PFSK-1 (cell line): Measurements from ENCODE around the gene ATP1A1. TPM values are rescaled to one million over a fixed set of nuclear protein-coding genes. Genes with fewer than 3 reads are reported as not detected.

Source experiments
- FOXP2 ChIP-seq: optimal IDR thresholded peaks from 2 replicates; pipeline ENCODE3; 2011; ENCODE audit warnings: borderline replicate concordance, control low read depth, inconsistent platforms; ENCODE audit not compliant: insufficient read depth; ENCODE audit errors: extremely low read length, extremely low read depth
- POLR2AphosphoS5 ChIP-seq: IDR thresholded peaks from 2 replicates; pipeline ENCODE4 v1.6.1; 2012; ENCODE audit warnings: low read depth, mild to moderate bottlenecking, control low read depth, low read length, moderate library complexity
- SIN3A ChIP-seq: IDR thresholded peaks from 2 replicates; pipeline ENCODE4 v1.6.1; 2012; ENCODE audit warnings: mild to moderate bottlenecking, low read length, moderate library complexity, borderline replicate concordance; ENCODE audit not compliant: insufficient read depth
- TAF1 ChIP-seq: IDR thresholded peaks from 2 replicates; pipeline ENCODE4 v1.6.1; 2012; ENCODE audit warnings: low read length, control low read depth, borderline replicate concordance; ENCODE audit not compliant: insufficient read depth
- polyA plus RNA-seq: library from polyadenylated mRNA; unstranded; fragments of >200 nt; gene quantifications from one replicate; pipeline ENCODE4 v1.2.1, GENCODE V29; 2012; ENCODE audit warnings: low read depth, missing spikeins; ENCODE audit not compliant: insufficient read length
- TF ChIP-seq, protein P1 (sequence below), 2 experiments: IDR thresholded peaks; 2 replicates each; pipeline versions ENCODE4 v1.6.1 to v1.8.0; 2011 to 2012; ENCODE audit warnings: low read depth in 2 of 2, low read length in 2 of 2, control low read depth in 1 of 2, inconsistent platforms in 1 of 2, mild to moderate bottlenecking in 1 of 2, moderate library complexity in 1 of 2; ENCODE audit not compliant: insufficient read depth in 1 of 2

ATP1A1 gene
- 162 TPM for polyA plus RNA-seq

DNA sequence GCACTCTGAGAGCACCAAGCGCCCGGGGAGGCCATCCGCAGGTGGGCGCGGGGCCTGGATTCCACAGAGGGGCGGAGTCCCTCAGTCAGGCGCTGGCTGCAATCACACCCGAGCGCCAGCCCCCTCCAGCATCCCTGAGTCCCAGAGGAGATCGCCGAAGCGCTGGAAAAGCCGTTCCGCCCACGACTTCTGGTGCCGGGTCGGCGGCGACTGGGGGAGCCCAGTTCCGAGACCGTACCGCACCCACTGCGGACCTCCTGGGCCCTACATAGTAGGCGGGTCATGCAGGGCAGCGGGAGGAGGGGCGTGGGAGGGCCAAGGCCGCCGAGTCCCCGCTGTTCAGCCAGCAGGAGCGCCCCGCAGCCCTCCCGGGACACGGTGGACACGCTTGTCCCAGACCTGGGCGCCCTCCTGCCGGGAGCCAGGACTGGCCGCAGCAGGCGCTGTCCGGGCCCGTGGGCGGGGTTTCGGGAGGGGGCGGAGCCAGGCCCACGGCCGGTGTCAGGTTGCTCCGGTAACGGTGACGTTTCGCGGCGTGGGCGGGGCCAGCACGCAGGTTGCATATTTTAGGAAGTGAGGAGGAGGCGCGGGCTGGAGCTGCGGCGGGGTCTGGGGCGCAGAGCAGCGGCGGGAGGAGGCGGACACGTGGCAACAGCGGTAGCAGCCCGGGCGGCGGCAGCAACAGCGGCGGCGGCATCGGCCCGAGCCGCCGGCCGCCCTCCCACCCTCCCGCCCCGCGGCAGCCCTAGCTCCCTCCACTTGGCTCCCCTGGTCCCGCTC lies at the start of gene ATP1A1:
Gene ATP1A1, plus strand, starts transcription at position 594 of the 780 bp plus-strand sequence. CDS start 268 bp downstream, outside the sequence.
- TF ChIP-seq POLR2AphosphoS5 (peak; percentile 85), SIN3A (peak; percentile 13; the same call in 1 of the 2 replicates), FOXP2 (peak; percentile 78), TAF1 (peak; percentile 38; the same call in 1 of the 2 replicates)
- TF ChIP-seq, protein P1, sequence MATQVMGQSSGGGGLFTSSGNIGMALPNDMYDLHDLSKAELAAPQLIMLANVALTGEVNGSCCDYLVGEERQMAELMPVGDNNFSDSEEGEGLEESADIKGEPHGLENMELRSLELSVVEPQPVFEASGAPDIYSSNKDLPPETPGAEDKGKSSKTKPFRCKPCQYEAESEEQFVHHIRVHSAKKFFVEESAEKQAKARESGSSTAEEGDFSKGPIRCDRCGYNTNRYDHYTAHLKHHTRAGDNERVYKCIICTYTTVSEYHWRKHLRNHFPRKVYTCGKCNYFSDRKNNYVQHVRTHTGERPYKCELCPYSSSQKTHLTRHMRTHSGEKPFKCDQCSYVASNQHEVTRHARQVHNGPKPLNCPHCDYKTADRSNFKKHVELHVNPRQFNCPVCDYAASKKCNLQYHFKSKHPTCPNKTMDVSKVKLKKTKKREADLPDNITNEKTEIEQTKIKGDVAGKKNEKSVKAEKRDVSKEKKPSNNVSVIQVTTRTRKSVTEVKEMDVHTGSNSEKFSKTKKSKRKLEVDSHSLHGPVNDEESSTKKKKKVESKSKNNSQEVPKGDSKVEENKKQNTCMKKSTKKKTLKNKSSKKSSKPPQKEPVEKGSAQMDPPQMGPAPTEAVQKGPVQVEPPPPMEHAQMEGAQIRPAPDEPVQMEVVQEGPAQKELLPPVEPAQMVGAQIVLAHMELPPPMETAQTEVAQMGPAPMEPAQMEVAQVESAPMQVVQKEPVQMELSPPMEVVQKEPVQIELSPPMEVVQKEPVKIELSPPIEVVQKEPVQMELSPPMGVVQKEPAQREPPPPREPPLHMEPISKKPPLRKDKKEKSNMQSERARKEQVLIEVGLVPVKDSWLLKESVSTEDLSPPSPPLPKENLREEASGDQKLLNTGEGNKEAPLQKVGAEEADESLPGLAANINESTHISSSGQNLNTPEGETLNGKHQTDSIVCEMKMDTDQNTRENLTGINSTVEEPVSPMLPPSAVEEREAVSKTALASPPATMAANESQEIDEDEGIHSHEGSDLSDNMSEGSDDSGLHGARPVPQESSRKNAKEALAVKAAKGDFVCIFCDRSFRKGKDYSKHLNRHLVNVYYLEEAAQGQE (IDR thresholded peaks at IDR 0.05; ENCODE audit: insufficient read depth in 1 of 2, low read depth in 2 of 2, low read length in 2 of 2): no peak; a peak in 1 of 4 replicates

DNA sequence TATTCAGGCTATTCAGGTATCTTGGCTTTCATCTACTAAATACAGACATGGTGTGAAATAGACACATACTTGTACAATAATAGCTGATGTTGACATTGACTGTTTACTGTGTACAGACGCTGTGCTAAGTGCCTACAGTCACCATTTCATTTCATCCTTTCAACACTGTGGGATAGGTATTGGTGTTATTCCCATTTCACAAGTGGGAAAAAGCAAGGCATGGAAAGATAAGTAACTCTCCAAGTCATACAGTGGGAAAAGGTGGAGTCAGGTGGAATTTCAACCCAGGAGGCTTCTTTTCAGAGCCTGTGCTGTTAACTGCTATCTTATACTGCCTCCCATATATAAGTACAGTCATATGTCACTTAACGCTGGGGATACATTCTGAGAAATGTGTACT lies 49.6 kb upstream of the ATP1A1 start:
- TF ChIP-seq POLR2AphosphoS5 (no peak), TAF1 (no peak), SIN3A (no peak), FOXP2 (no peak)
- TF ChIP-seq, protein P1 (IDR thresholded peaks at IDR 0.05; ENCODE audit: insufficient read depth in 1 of 2, low read depth in 2 of 2, low read length in 2 of 2): no peak

DNA sequence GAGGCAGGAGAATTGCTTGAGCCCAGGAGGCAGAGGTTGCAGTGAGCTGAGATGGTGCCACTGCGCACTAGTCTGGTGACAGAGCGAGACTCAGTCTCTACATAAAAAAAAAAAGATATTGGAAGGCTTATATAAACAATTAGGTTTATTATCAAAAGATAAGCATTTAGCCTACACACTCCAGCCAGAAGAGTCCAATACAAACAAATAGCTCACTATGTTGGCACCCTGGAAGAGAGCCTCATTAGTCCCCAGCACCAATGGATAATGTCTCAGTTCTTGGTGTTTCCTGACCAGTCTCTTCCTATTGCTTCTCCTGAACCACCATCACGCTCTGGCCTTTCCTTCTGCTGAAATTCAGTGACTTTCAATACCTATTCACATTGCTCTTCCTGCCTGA lies 48.6 kb upstream of the ATP1A1 start:
- TF ChIP-seq TAF1 (no peak), POLR2AphosphoS5 (no peak), FOXP2 (no peak), SIN3A (no peak)
- TF ChIP-seq, protein P1 (IDR thresholded peaks at IDR 0.05; ENCODE audit: insufficient read depth in 1 of 2, low read depth in 2 of 2, low read length in 2 of 2): no peak

DNA sequence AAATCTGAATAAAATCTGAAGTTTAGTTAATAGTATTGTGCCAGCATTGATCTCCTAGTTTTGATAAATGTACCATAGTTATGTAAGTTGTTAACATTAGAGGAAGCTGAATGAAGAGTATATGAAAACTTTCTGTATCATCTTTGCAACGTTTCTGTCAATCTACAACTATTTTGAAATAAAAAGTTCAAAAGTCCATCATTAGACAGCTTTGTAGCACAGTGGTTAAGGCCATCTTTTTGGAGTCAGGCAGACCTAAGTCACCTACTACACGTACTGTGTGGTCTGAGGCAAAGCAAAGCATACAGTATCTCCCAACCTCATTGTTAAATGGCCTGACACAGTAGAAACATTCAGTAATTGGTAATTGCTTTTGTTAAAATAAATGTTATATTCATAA lies 47.9 kb upstream of the ATP1A1 start:
- TF ChIP-seq SIN3A (no peak), TAF1 (no peak), FOXP2 (no peak)

DNA sequence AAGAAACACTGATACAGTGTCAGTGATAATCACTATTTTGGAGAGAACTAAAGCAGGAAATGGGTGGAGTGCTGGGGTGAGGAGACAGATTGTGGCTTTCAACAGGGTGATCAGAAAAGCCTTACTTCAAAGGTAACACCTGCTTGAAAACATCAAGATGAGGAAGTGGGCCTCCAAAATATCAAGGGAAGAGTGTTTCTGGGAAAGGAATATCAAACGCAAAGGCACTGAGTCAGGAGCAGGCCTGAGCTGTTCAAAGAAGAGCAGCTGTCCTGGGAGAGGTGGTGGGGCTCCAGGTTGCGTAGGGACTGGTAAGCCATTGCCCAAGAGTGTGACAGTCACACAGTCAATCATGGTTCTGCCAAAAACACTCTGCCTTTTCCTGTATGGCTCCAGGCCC lies 47.1 kb upstream of the ATP1A1 start:
- TF ChIP-seq SIN3A (no peak), FOXP2 (no peak), TAF1 (no peak), POLR2AphosphoS5 (no peak)
- TF ChIP-seq, protein P1 (IDR thresholded peaks at IDR 0.05; ENCODE audit: insufficient read depth in 1 of 2, low read depth in 2 of 2, low read length in 2 of 2): no peak
